Keratinocyte (primary cell): ENCODE measurements around the gene FATE1. TPM values are rescaled to one million over a fixed set of nuclear protein-coding genes. Genes with fewer than 3 reads are reported as not detected.

Source experiments
- DNase-seq: peaks from one replicate; pipeline ENCODE4 v3.0.0-alpha.2; 2011; ENCODE audit warnings: low read depth, missing footprints, low spot score
- FAIRE-seq: peaks from 2 replicates; lab custom pipeline; 2011; peaks lifted over from hg19 to GRCh38; lab: Jason Lieb, UNC
- H2AFZ ChIP-seq: 2 replicates; pipeline ENCODE4 v1.6.0; 2012; ENCODE audit warnings: low read length, control low read depth, inconsistent platforms; ENCODE audit not compliant: control insufficient read depth
- H3K27ac ChIP-seq: 2 replicates; pipeline ENCODE4 v1.5.1; 2011; ENCODE audit warnings: low read length; ENCODE audit not compliant: control insufficient read depth, insufficient read depth
- H3K27me3 ChIP-seq: 3 replicates; pipeline ENCODE4 v1.6.0; 2011; ENCODE audit warnings: low read length; ENCODE audit not compliant: control insufficient read depth, insufficient read depth; ENCODE audit errors: extremely low read depth
- H3K36me3 ChIP-seq, 2 experiments: 2 replicates in 1 of 2; 3 replicates in 1 of 2; pipeline ENCODE4 v1.5.1; 2011; ENCODE audit warnings: low read length in 2 of 2, mild to moderate bottlenecking in 1 of 2; ENCODE audit not compliant: control insufficient read depth in 2 of 2, insufficient read depth in 2 of 2; ENCODE audit errors: extremely low read depth in 1 of 2
- H3K4me1 ChIP-seq: 3 replicates; pipeline ENCODE4 v1.5.1; 2011; ENCODE audit warnings: low read length; ENCODE audit not compliant: control insufficient read depth, insufficient read depth; ENCODE audit errors: extremely low read depth
- H3K4me2 ChIP-seq: 3 replicates; pipeline ENCODE4 v1.6.0; 2011; ENCODE audit warnings: low read depth, low read length; ENCODE audit not compliant: control insufficient read depth, insufficient read depth; ENCODE audit errors: extremely low read depth
- H3K4me3 ChIP-seq, 3 experiments: fragments of 200-600 bp in 1 of 3; sonication (generic) in 1 of 3; 2 replicates in 2 of 3; 3 replicates in 1 of 3; pipeline ENCODE4 v1.5.1; 2011 to 2016; ENCODE audit warnings: low read length in 3 of 3, mild to moderate bottlenecking in 3 of 3, control low read depth in 2 of 3, inconsistent platforms in 1 of 3, low read depth in 1 of 3, mixed read lengths in 1 of 3, mixed run types in 1 of 3, moderate library complexity in 1 of 3; ENCODE audit not compliant: control insufficient read depth in 2 of 3, insufficient read depth in 2 of 3; ENCODE audit errors: extremely low read depth in 1 of 3
- H3K79me2 ChIP-seq: 2 replicates; pipeline ENCODE4 v1.6.0; 2012; ENCODE audit warnings: low read length; ENCODE audit not compliant: control insufficient read depth, insufficient read depth
- H3K9ac ChIP-seq: 3 replicates; pipeline ENCODE4 v1.6.0; 2011; ENCODE audit warnings: low read length; ENCODE audit not compliant: control insufficient read depth, insufficient read depth; ENCODE audit errors: extremely low read depth
- H3K9me1 ChIP-seq: 3 replicates; pipeline ENCODE4 v1.6.0; 2011; ENCODE audit warnings: low read length; ENCODE audit not compliant: control insufficient read depth, insufficient read depth; ENCODE audit errors: extremely low read depth
- H3K9me3 ChIP-seq: 2 replicates; pipeline ENCODE4 v1.5.1; 2012; ENCODE audit warnings: low read depth, low read length; ENCODE audit not compliant: control insufficient read depth
- H4K20me1 ChIP-seq: 3 replicates; pipeline ENCODE4 v1.6.0; 2011; ENCODE audit warnings: low read length; ENCODE audit not compliant: control insufficient read depth, insufficient read depth; ENCODE audit errors: extremely low read depth
- EZH2 ChIP-seq: IDR thresholded peaks from one replicate; pipeline ENCODE4 v1.6.1; 2012; ENCODE audit warnings: inconsistent platforms, mild to moderate bottlenecking, low read length, moderate library complexity
- dilution Hi-C: fragments of 300-500 bp; cut with MboI; formaldehyde crosslinking; loops from one replicate; pipeline ENCODE4 v1.7.0; 2020; ENCODE audit warnings: low sequenced_read_pairs; ENCODE audit not compliant: extremely low pct_ligation_motif_present
- polyA plus RNA-seq, 5 experiments: library from polyadenylated mRNA; depleted of rRNA in 3 of 5; stranded (reverse) in 3 of 5; stranded (forward) in 1 of 5; unstranded in 1 of 5; fragments of >200 nt; gene quantifications; 1 replicate in 1 of 5; 2 replicates in 3 of 5; 3 replicates in 1 of 5; pipeline versions ENCODE4 v1.2.1 to v1.2.3, GENCODE V29; 2011 to 2012; ENCODE audit warnings: missing spikeins in 2 of 5, low read depth in 1 of 5, low replicate concordance in 1 of 5
- TF ChIP-seq, protein P1 (sequence below), 3 experiments: IDR thresholded peaks in 1 of 3; conservative IDR thresholded peaks in 1 of 3; optimal IDR thresholded peaks in 1 of 3; 2 replicates in 2 of 3; 3 replicates in 1 of 3; pipeline versions ENCODE3 to v1.5.1; 2011; ENCODE audit warnings: low read length in 3 of 3, mild to moderate bottlenecking in 3 of 3, moderate library complexity in 2 of 3, control low read depth in 1 of 3, inconsistent platforms in 1 of 3; ENCODE audit not compliant: insufficient read depth in 2 of 3; ENCODE audit errors: extremely low read depth in 1 of 3

FATE1 gene
- polyA plus RNA-seq, 1 donor (not counting 4 experiments of a cell fraction or from before 2014, with no cell fraction given): not detected

DNA sequence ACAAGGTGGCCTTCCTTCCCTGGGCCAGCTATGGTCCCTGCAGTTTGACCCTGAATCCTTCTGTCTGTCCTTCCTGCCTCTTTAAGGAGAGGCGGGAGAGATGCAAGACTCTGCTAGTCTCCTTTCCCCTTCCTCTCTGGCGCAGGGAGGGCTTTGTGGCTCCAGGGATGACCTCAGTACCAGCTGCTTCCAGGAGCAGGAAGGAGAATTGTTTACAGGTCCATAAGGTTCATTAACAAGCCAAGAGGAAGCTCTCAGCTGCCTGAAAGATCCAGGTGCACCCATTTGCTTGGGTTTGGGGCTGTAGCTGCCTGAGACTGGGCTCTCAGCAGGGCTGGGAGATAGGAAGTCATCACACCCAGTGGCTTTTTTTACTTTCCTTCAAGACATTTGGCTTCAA lies 4.0 kb upstream of the FATE1 start:
- no peak overlapping the region for H3K27ac ChIP-seq
- no peaks in the 10 kb centered on the region for H3K4me1 ChIP-seq
- no peaks in the 10 kb centered on the region for H3K27me3 ChIP-seq
- no peak overlapping the region for H3K4me2 ChIP-seq
- FAIRE-seq (no peak), DNase-seq (no peak)
- no peaks in the 10 kb centered on the region for H3K79me2 ChIP-seq
- H3K9ac ChIP-seq: no peak overlapping the region
- no peaks in the 10 kb centered on the region for H3K9me1 ChIP-seq
- dilution Hi-C loops: no loop called here
- H2AFZ ChIP-seq: no peak overlapping the region
- H3K4me3 ChIP-seq: no peak overlapping the region
- H4K20me1 ChIP-seq: no peaks in the 10 kb centered on the region
- TF ChIP-seq, protein P1, sequence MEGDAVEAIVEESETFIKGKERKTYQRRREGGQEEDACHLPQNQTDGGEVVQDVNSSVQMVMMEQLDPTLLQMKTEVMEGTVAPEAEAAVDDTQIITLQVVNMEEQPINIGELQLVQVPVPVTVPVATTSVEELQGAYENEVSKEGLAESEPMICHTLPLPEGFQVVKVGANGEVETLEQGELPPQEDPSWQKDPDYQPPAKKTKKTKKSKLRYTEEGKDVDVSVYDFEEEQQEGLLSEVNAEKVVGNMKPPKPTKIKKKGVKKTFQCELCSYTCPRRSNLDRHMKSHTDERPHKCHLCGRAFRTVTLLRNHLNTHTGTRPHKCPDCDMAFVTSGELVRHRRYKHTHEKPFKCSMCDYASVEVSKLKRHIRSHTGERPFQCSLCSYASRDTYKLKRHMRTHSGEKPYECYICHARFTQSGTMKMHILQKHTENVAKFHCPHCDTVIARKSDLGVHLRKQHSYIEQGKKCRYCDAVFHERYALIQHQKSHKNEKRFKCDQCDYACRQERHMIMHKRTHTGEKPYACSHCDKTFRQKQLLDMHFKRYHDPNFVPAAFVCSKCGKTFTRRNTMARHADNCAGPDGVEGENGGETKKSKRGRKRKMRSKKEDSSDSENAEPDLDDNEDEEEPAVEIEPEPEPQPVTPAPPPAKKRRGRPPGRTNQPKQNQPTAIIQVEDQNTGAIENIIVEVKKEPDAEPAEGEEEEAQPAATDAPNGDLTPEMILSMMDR (optimal IDR thresholded peaks at IDR 0.05 in 1 of 3, IDR thresholded peaks at IDR 0.05 in 1 of 3, conservative IDR thresholded peaks at IDR 0.05 in 1 of 3; ENCODE audit: extremely low read depth in 1 of 3, insufficient read depth in 2 of 3, low read length in 3 of 3): no peak
- no peak for TF ChIP-seq EZH2
- H3K9me3 ChIP-seq: no peaks in the 10 kb centered on the region
- H3K36me3 ChIP-seq: no peaks in the 10 kb centered on the region

DNA sequence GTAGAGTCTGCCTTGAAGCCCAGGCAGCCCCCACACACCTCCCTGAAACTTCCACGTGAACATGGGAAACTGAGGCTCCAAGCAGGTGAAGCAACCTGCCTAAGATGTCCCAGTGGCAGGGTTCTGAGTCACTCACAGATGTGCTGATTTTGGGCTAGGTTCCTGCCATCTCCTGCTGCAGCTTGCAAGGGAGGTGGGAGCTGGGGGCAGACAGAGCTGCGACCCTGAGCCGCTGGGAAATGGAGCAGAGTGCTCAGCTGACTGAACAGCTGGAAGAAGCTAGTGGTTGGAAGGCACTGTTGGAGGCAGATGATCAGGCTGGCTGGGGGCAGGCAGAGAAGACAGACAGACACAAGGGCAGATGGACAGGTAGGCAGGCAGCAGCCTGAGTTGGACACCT lies 3.6 kb upstream of the FATE1 start:
- FAIRE-seq (no peak), DNase-seq (no peak)
- Histone ChIP-seq H3K36me3 (no peaks in the 10 kb centered on the region), H4K20me1 (no peaks in the 10 kb centered on the region), H3K79me2 (no peaks in the 10 kb centered on the region), H3K4me2 (no peak overlapping the region), H3K27me3 (no peaks in the 10 kb centered on the region), H3K4me1 (no peaks in the 10 kb centered on the region), H3K4me3 (no peak overlapping the region), H3K9me3 (no peaks in the 10 kb centered on the region), H2AFZ (no peak overlapping the region), H3K27ac (no peak overlapping the region), H3K9ac (no peak overlapping the region), H3K9me1 (no peaks in the 10 kb centered on the region)
- TF ChIP-seq, protein P1 (optimal IDR thresholded peaks at IDR 0.05 in 1 of 3, IDR thresholded peaks at IDR 0.05 in 1 of 3, conservative IDR thresholded peaks at IDR 0.05 in 1 of 3; ENCODE audit: extremely low read depth in 1 of 3, insufficient read depth in 2 of 3, low read length in 3 of 3): no peak
- no peak for TF ChIP-seq EZH2
- dilution Hi-C loops: no loop called here
